AG04449 (cell line): ENCODE results near the gene ZNF3.

ENCODE experiments used
- CTCF ChIA-PET: fragments of 350-600 bp; formaldehyde crosslinking; extraction: SDS; loops from one replicate; lab custom pipeline; 2021; ENCODE audit warnings: antibody characterized with exemption; lab: Yijun Ruan, JAX
- POLR2A ChIA-PET: fragments of 400-600, 350-600 bp; formaldehyde crosslinking; extraction: SDS; loops from one replicate; lab custom pipeline; 2020; ENCODE audit warnings: antibody characterized with exemption, inconsistent platforms; lab: Yijun Ruan, JAX
- DNase-seq: peaks from one replicate; pipeline ENCODE4 v3.0.0-alpha.2; 2010; ENCODE audit warnings: low read depth, low spot score
- H3K4me3 ChIP-seq: 2 replicates; pipeline ENCODE4 v1.5.1; 2011; ENCODE audit warnings: low read depth, mild to moderate bottlenecking, control low read depth, low read length
- CTCF ChIP-seq: IDR thresholded peaks from one replicate; pipeline ENCODE4 v1.5.1; 2011; ENCODE audit warnings: mild to moderate bottlenecking, moderate library complexity, low read length, control low read depth, inconsistent platforms; ENCODE audit not compliant: insufficient read depth; ENCODE audit errors: missing control alignments

The ZNF3 gene

GRCh38 chr7:100022621-100023020, 58.9 kb downstream of the ZNF3 start:
- H3K4me3 ChIP-seq: no peak overlapping the region
- POLR2A ChIA-PET: no interaction called here
- no peak for DNase-seq
- CTCF ChIA-PET: interaction anchor here (1.1 to 13.9 kb wide), 2 partner anchors 11 to 29 kb away, joined by 3 to 122 read pairs; no protein-coding TSS in a partner anchor
- no peak for TF ChIP-seq CTCF

- POLR2A ChIA-PET: no interaction called here
- CTCF ChIA-PET: interaction anchor here (1.1 to 13.9 kb wide), 4 partner anchors 9 to 32 kb away, joined by 3 to 122 read pairs (median 18); no protein-coding TSS in a partner anchor
- no peak for TF ChIP-seq CTCF
- no peak overlapping the region for H3K4me3 ChIP-seq
- DNase-seq: no peak
These were observed 60.2 kb downstream of the ZNF3 start for GRCh38 chr7:100021297-100021696.
